Fibroblast of skin of right biceps (primary cell): Measurements from ENCODE around the gene OR11H1.
"Not testable (repeated sequence)": the region's sequence is repeated elsewhere in the genome, so short reads cannot be mapped to it uniquely, and the experiment has no call there.

ENCODE experiments used
- DNase-seq: peaks from one replicate; pipeline ENCODE4 v3.0.0-alpha.2; 2013

The OR11H1 gene

GRCh38 chr22:15527892-15528291 is at the start of gene OR11H1:
Gene OR11H1 (plus strand): TSS chr22:15528192. CDS start chr22:15528192, 0 bp downstream.
- not testable (repeated sequence) for DNase-seq

- not testable (repeated sequence) for DNase-seq
Measured at GRCh38 chr22:15509967-15510366, 18.0 kb upstream of the OR11H1 start.

- not testable (repeated sequence) for DNase-seq
Measured at GRCh38 chr22:15515896-15516295, 12.1 kb upstream of the OR11H1 start.

- DNase-seq = not testable (repeated sequence)
Measured at GRCh38 chr22:15553767-15554166, 25.8 kb downstream of the OR11H1 start.

- not testable (repeated sequence) for DNase-seq
Measured at GRCh38 chr22:15563461-15563860, 35.5 kb downstream of the OR11H1 start.

GRCh38 chr22:15565063-15565462 is 37.1 kb downstream of the OR11H1 start:
- DNase-seq = not testable (repeated sequence)
